Measurements from ENCODE around the gene TTLL11. TPM values are rescaled to one million over a fixed set of nuclear protein-coding genes. Genes with fewer than 3 reads are reported as not detected.

TTLL11 gene
- total and polyA plus RNA-seq, 4 donors: 12.3 to 21.1 (median 19.1) TPM

DNA sequence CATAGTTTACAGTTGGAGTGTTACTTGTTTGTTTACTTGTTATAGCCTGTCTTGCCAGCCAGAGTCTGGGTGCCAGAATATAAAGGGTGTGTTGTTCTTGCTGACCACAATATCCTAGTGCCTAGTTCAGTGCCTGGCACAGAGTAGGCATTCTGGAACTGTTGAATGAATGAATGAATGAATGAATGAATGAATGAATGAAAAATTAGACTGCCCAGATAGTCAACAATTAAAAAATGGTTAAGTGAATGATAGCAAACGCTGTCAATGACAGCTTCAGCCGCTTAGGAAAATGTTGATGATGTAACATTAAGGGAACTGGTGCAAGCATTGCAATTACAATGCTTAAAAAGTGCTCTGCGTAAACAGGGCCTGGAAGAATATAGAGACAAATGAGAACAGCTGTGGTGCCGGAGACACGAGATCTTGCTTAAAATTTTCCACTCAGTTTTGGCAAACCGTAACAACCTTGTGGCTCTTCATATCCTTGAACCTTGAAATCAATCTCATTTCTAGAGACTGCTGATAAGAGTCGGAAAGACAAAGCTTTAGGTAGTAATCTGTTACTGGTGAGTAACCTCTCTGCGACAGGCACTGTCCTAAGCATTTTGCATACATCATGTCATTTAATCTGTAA is 4.7 kb upstream of the TTLL11 start:
- H3K4me3 ChIP-seq (ENCODE audit: low read depth, low read length): no peak overlapping the region
- no peak for DNase-seq (ENCODE audit: low read depth in 4 of 6, low spot score in 6 of 6)
- H3K27ac ChIP-seq (ENCODE audit: low read depth, low read length): no peak overlapping the region
- 89% methylated on average over 5 of the region's 8 CpGs for WGBS (ENCODE audit: insufficient coverage)
- H3K36me3 ChIP-seq (ENCODE audit: control insufficient read depth, insufficient read depth, low read length): no peaks in the 10 kb centered on the region
- H3K27me3 ChIP-seq (ENCODE audit: control insufficient read depth, insufficient read depth, low read length): peaks cover 2% of the 10 kb centered on the region
- peaks cover 12% of the 10 kb centered on the region for H3K4me1 ChIP-seq (ENCODE audit: control insufficient read depth, insufficient read depth, low read length)
- no peaks in the 10 kb centered on the region for H3K9me3 ChIP-seq (ENCODE audit: control insufficient read depth, insufficient read depth, low read length)

DNA sequence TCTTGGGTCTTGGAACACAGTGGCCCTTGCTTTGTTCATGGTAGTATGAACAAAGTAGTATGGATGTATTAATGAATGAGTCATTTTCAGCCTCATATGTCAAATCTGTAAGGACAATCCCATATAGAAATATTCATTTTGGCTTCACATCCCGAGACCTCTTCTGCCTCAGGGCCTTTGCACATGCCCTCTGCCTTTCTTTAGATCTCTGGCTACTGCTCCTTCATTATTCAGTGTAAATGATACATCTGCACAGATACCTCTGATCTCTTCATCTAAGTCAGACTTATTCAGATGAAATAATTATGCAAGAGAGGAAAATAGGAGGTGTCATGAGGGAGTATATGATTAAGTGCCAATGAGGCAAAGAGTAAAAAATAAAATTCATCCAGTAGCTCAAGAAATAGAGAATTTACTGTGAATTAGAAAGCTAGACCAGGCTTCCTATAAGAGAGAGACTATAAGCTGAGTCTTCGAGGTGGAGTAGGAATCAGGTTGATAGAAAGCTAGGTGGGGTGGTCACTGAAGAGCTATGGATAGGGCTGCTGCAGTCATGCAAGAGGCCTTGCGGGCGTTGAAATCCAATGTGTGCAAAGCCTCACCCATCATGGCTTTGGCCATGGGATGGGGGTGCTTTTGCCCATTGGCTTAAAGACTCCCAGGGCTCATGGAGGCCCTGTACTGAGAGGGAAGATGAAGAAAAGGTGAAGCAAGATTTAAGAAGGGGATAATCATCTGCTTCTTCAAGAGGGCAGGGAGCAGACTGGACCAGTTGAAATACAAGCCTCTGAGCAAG is 3.7 kb upstream of the TTLL11 start:
- DNase-seq (ENCODE audit: low read depth in 4 of 6, low spot score in 6 of 6): no peak
- Histone ChIP-seq H3K4me1 (ENCODE audit: control insufficient read depth, insufficient read depth, low read length) (peaks cover 17% of the 10 kb centered on the region), H3K9me3 (ENCODE audit: control insufficient read depth, insufficient read depth, low read length) (no peaks in the 10 kb centered on the region), H3K27me3 (ENCODE audit: control insufficient read depth, insufficient read depth, low read length) (peaks cover 2% of the 10 kb centered on the region), H3K4me3 (ENCODE audit: low read depth, low read length) (no peak overlapping the region), H3K27ac (ENCODE audit: low read depth, low read length) (no peak overlapping the region), H3K36me3 (ENCODE audit: control insufficient read depth, insufficient read depth, low read length) (no peaks in the 10 kb centered on the region)
- 85% methylated on average over 4 of the region's 4 CpGs for WGBS (ENCODE audit: insufficient coverage)

DNA sequence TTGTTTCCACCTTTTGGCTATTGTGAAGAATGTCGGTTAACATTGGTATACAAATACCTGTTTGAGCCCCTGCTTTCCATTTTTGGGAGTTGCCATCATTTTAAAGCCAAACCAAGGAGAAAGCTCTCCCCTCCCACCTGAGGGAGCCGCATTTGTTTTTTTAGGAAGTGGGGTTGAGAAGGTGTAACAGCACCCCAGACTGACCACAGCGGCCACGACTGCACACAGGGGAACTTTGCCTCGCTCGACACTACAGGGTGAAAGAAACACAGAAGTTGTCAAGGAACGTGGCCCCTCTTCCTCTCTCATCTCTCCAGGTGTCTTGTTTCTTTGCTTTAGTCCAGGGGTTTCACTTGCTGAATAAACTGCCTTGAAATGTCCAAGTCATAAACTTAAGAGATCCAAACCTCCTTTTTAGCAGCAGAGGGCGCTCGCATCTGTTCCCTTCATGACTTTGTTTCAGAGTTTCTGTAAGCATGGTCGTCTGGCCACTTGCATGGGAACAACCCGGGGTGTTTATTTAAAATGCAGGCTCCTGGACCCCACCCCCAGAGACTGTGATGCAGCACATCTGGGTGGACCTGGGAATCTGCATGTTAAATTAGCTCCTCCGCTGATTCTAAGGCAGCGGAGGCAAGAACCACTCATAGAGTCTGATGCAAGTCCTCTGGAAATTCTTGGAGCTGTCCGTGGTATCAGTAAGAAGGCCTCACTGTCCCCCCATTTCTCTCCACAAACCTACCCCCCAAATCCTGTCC is 2.1 kb upstream of the TTLL11 start:
- Histone ChIP-seq H3K4me3 (ENCODE audit: low read depth, low read length) (no peak overlapping the region), H3K9me3 (ENCODE audit: control insufficient read depth, insufficient read depth, low read length) (no peaks in the 10 kb centered on the region), H3K36me3 (ENCODE audit: control insufficient read depth, insufficient read depth, low read length) (no peaks in the 10 kb centered on the region), H3K27ac (ENCODE audit: low read depth, low read length) (no peak overlapping the region), H3K27me3 (ENCODE audit: control insufficient read depth, insufficient read depth, low read length) (peaks cover 2% of the 10 kb centered on the region), H3K4me1 (ENCODE audit: control insufficient read depth, insufficient read depth, low read length) (peaks cover 24% of the 10 kb centered on the region)
- 11% methylated on average over 11 of the region's 14 CpGs for WGBS (ENCODE audit: insufficient coverage)
- DNase-seq (ENCODE audit: low read depth in 4 of 6, low spot score in 6 of 6): peak in 4 of 6 donors; percentile 45 to 87 (median 66)

DNA sequence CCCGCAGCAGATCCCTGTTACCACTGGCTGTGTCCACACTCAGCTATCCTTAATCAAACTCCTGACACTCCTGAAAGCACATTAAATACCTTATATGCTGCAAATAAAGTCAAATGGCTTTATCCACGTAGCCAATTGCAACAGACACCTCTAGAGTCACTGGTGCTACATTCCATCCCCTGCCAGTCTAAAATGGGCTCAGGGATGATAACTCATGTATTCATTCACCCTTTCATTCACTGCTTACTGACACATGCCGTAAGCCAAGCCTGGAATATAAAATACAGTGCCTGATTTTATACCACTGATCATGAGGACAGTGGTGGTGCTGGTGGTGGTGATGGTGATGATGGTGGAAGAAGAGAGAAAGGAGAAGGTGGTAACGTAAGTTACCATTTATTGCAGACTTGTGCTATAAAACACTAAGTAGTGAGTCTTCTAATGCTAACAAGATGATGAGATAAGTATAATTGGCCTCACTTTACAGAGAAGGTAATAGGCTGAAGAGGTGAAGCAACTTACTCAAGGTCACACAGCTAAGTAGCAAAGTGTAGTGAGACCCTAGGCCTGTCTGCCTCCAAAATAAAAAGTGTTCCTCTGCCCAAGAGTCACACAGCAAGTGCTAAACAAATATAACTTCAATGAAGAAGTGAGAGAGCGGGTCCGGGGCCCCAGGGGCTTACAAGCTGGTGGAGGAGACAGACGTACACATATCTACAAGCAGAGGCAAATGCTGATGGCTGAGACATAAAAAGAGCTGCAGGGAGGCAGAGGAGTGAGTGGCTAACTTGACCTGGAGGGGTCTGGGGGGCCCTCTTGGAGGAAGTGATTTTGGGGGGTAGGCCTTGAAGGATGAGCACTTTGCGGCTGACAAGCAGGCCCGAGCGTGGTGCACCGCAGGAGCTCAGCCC is 1.2 kb downstream of the TTLL11 start:
- Histone ChIP-seq H3K9me3 (ENCODE audit: control insufficient read depth, insufficient read depth, low read length) (no peaks in the 10 kb centered on the region), H3K4me1 (ENCODE audit: control insufficient read depth, insufficient read depth, low read length) (peaks cover 22% of the 10 kb centered on the region), H3K36me3 (ENCODE audit: control insufficient read depth, insufficient read depth, low read length) (no peaks in the 10 kb centered on the region), H3K4me3 (ENCODE audit: low read depth, low read length) (peak overlapping the region; percentile 71), H3K27me3 (ENCODE audit: control insufficient read depth, insufficient read depth, low read length) (no peaks in the 10 kb centered on the region), H3K27ac (ENCODE audit: low read depth, low read length) (no peak overlapping the region)
- 41% methylated on average over 6 of the region's 11 CpGs for WGBS (ENCODE audit: insufficient coverage)
- no peak for DNase-seq (ENCODE audit: low read depth in 4 of 6, low spot score in 6 of 6)

DNA sequence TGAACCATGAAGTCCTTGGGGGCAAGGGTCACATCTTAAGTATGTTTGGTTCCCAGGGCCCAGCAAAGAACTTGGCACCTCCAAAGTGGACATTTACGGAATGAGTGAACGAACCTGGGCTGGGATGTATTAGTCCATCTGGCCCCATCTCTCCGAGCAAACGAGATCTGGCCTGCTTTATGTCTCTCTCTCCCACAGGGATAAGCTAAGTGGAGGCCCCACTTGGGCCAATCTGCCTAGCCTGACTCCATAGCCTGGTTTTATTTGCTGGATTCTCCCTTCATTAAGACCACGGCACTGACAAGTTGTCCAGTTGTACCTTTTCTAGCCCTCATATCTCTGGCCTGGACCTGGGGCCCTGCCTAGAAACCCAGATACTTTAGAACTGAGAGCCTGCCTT is 2.1 kb downstream of the TTLL11 start:
- Histone ChIP-seq H3K4me1 (ENCODE audit: control insufficient read depth, insufficient read depth, low read length) (peaks cover 24% of the 10 kb centered on the region), H3K4me3 (ENCODE audit: low read depth, low read length) (no peak overlapping the region), H3K27ac (ENCODE audit: low read depth, low read length) (no peak overlapping the region), H3K9me3 (ENCODE audit: control insufficient read depth, insufficient read depth, low read length) (no peaks in the 10 kb centered on the region), H3K27me3 (ENCODE audit: control insufficient read depth, insufficient read depth, low read length) (no peaks in the 10 kb centered on the region), H3K36me3 (ENCODE audit: control insufficient read depth, insufficient read depth, low read length) (no peaks in the 10 kb centered on the region)
- DNase-seq (ENCODE audit: low read depth in 4 of 6, low spot score in 6 of 6): no peak
- 94% methylated on average over 5 of the region's 5 CpGs for WGBS (ENCODE audit: insufficient coverage)

DNA sequence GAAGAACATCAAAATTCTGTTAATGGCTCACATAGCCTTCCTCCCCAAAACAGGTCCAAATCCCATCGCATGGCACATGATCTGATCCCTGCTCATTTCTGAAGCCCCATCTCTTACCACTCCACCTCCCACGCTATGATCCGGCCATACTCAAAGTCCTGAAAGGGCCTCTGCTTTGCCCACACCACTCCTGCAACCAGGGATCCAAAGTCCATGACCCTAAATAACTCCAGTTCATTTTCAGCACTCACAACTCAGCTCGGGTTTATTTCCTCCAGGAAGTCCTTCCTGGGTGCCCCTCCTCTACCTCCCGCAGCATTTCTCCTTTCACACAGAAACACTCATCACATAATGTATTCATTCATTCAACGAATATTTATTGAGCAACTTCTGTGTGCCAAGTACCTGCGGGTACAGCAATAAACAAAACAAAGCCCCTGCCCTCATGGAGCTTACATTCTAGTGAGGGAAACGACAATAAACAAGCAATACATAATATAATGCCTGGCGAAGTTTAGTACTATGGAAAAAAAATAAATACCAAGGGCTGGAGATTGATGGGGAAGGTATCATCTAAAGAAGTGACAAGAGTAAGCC is 2.7 kb downstream of the TTLL11 start:
- H3K4me1 ChIP-seq (ENCODE audit: control insufficient read depth, insufficient read depth, low read length): peaks cover 24% of the 10 kb centered on the region
- no peak overlapping the region for H3K27ac ChIP-seq (ENCODE audit: low read depth, low read length)
- no peaks in the 10 kb centered on the region for H3K9me3 ChIP-seq (ENCODE audit: control insufficient read depth, insufficient read depth, low read length)
- DNase-seq (ENCODE audit: low read depth in 4 of 6, low spot score in 6 of 6): no peak
- H3K36me3 ChIP-seq (ENCODE audit: control insufficient read depth, insufficient read depth, low read length): no peaks in the 10 kb centered on the region
- WGBS (ENCODE audit: insufficient coverage): 78% methylated on average over 6 of the region's 9 CpGs
- no peak overlapping the region for H3K4me3 ChIP-seq (ENCODE audit: low read depth, low read length)
- no peaks in the 10 kb centered on the region for H3K27me3 ChIP-seq (ENCODE audit: control insufficient read depth, insufficient read depth, low read length)

DNA sequence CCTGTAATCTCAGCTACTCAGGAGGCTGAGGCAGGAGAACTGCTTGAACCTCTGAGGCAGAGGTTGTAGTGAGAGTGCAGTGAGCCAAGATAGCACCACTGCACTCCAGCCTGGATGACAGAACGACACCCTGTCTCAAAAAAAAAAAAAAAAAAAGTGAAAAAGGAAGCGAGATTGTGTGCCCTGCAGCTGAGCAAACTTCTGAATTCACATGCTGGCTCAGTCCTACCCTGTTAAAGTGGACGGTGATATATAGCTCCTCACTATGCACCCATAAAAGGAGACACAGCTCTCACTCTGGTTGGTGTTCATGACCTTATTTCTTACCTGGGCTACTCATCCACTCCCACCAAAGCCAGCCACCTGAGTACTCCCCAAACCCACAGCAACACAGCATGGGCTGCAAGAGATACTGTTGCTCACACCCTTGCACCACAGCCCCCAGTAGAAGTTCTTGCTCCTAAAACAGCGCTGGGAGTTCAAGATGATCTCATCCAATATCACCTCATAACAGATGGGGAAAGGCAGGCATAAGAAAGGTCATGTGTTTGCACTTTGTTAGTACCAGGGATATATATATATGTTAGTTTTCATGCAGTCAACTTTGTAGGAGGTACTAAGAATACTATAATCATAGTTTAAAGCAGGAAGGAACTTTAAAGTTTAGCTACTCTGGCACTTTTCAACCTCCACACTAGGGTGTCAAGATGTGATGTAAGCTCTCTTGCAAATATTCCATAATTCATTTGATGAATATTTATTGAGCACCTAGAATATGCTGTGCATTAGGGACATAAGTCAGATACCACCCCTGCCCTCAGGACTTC is 4.0 kb downstream of the TTLL11 start:
- Histone ChIP-seq H3K27ac (ENCODE audit: low read depth, low read length) (no peak overlapping the region), H3K36me3 (ENCODE audit: control insufficient read depth, insufficient read depth, low read length) (no peaks in the 10 kb centered on the region), H3K9me3 (ENCODE audit: control insufficient read depth, insufficient read depth, low read length) (no peaks in the 10 kb centered on the region), H3K27me3 (ENCODE audit: control insufficient read depth, insufficient read depth, low read length) (no peaks in the 10 kb centered on the region), H3K4me1 (ENCODE audit: control insufficient read depth, insufficient read depth, low read length) (peaks cover 30% of the 10 kb centered on the region), H3K4me3 (ENCODE audit: low read depth, low read length) (no peak overlapping the region)
- 57% methylated on average over 3 of the region's 4 CpGs for WGBS (ENCODE audit: insufficient coverage)
- DNase-seq (ENCODE audit: low read depth in 4 of 6, low spot score in 6 of 6): no peak

DNA sequence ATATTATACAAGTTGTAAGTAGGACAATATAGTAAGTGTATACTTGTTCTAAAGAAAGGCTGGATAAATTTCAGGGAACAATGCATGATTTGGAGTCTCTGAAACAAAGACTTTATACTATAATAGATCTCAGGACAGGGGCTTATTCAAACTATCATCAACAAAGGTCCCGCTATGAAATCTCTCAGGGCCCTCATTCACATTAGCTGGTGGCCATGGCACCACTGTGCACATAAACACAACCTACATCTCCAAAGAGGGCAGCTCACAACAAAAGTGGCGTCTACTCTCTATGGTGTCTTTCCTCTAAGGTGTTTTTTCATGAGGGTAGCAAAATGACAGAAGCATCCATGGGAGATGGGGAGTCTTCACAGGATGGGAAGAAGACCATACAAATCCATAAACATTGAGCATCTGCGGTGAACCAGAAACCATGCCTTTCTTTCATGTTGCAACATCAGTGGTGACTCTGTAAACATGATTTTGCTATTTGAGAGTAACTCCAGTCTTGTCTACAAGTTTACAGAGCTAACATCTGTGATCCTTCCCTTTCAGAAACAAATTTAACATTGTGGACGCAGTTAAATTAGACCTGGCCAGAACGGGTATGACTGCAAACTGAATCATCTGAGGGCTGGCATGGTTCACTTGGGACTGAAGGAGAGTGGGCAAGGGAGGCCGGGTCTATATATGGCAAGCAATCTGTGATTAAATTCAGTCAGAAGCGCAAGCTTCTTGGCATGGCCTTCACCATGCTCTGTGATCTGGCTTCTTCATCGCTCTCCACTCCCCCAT is 5.5 kb downstream of the TTLL11 start:
- Histone ChIP-seq H3K36me3 (ENCODE audit: control insufficient read depth, insufficient read depth, low read length) (no peaks in the 10 kb centered on the region), H3K4me1 (ENCODE audit: control insufficient read depth, insufficient read depth, low read length) (peaks cover 22% of the 10 kb centered on the region), H3K27ac (ENCODE audit: low read depth, low read length) (no peak overlapping the region), H3K9me3 (ENCODE audit: control insufficient read depth, insufficient read depth, low read length) (no peaks in the 10 kb centered on the region), H3K4me3 (ENCODE audit: low read depth, low read length) (no peak overlapping the region), H3K27me3 (ENCODE audit: control insufficient read depth, insufficient read depth, low read length) (no peaks in the 10 kb centered on the region)
- 77% methylated on average over 5 of the region's 8 CpGs for WGBS (ENCODE audit: insufficient coverage)
- peak in 1 of 6 donors; percentile 75 for DNase-seq (ENCODE audit: low read depth in 4 of 6, low spot score in 6 of 6)

All from spinal cord (tissue), 10 donors.